ENCODE measurements around the gene BCAS3.

GRCh38 chr17:61183793-61184192, 506.1 kb downstream of the BCAS3 start:
- TF ChIP-seq, protein P1, sequence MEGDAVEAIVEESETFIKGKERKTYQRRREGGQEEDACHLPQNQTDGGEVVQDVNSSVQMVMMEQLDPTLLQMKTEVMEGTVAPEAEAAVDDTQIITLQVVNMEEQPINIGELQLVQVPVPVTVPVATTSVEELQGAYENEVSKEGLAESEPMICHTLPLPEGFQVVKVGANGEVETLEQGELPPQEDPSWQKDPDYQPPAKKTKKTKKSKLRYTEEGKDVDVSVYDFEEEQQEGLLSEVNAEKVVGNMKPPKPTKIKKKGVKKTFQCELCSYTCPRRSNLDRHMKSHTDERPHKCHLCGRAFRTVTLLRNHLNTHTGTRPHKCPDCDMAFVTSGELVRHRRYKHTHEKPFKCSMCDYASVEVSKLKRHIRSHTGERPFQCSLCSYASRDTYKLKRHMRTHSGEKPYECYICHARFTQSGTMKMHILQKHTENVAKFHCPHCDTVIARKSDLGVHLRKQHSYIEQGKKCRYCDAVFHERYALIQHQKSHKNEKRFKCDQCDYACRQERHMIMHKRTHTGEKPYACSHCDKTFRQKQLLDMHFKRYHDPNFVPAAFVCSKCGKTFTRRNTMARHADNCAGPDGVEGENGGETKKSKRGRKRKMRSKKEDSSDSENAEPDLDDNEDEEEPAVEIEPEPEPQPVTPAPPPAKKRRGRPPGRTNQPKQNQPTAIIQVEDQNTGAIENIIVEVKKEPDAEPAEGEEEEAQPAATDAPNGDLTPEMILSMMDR (IDR thresholded peaks at IDR 0.05), result no peak
- TF ChIP-seq POLR2A (IDR thresholded peaks at IDR 0.05), result no peak

Data from lower leg skin (tissue), 3 donors.